Progenitor cell of endocrine pancreas (in vitro differentiated cells): Measurements from ENCODE around the gene IKZF1. TPM values are rescaled to one million over a fixed set of nuclear protein-coding genes. Genes with fewer than 3 reads are reported as not detected.

Experiments used
- DNase-seq: peaks from one replicate; pipeline ENCODE4 v3.0.0; 2021; ENCODE audit warnings: low spot score; ENCODE audit not compliant: unreplicated experiment
- H3K27ac Mint-ChIP-seq: 2 replicates; pipeline ENCODE4 v1.8.0; 2021; ENCODE audit warnings: mild to moderate bottlenecking, moderate library complexity, mixed read lengths
- H3K27me3 Mint-ChIP-seq: 2 replicates; pipeline ENCODE4 v1.8.0; 2021; ENCODE audit warnings: mixed read lengths
- H3K36me3 Mint-ChIP-seq: 2 replicates; pipeline ENCODE4 v1.8.0; 2022; ENCODE audit warnings: mixed read lengths; ENCODE audit not compliant: insufficient read depth
- H3K4me1 Mint-ChIP-seq: 2 replicates; pipeline ENCODE4 v1.8.0; 2021; ENCODE audit warnings: low read depth, mixed read lengths
- H3K4me3 Mint-ChIP-seq: 2 replicates; pipeline ENCODE4 v1.8.0; 2021; ENCODE audit warnings: low read depth, mild to moderate bottlenecking, moderate library complexity, mixed read lengths
- H3K9me3 Mint-ChIP-seq: 2 replicates; pipeline ENCODE4 v1.8.0; 2021; ENCODE audit warnings: low read depth, mixed read lengths
- total RNA-seq: library from RNA; stranded (reverse); gene quantifications from 2 replicates; pipeline ENCODE4 v1.2.1, GENCODE V29; 2021
- TF ChIP-seq, protein P1 (sequence below): fragments of 200-600 bp; sonication (generic); IDR thresholded peaks from one replicate; pipeline ENCODE4 v1.5.0; 2021; ENCODE audit warnings: antibody characterized with exemption, mild to moderate bottlenecking; ENCODE audit not compliant: unreplicated experiment

Gene IKZF1
- total RNA-seq, 1 donor from 2014 or later, result 0.36 TPM

DNA sequence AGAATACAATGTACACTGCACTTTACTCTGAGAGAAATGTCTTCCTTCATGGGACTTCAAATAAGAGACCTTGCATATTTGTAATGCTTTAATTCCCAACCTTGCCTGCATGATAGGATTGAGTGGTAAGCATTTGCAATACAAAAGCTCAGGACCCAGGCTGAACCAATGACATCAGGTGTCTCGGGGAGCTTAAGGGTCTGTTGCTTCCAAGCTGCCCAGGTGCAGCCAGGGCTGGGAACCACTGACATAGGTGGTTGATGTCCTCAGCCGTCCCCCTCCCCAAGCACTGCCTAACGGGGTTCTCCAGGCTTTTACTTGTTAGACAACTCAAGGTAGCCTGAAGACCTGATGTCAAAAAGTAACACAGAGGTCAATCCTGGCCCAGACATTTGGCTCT, 116.5 kb downstream of the IKZF1 start:
- Mint-ChIP-seq H3K27me3 (peaks cover 3% of the 10 kb centered on the region), H3K9me3 (no peaks in the 10 kb centered on the region), H3K4me3 (no peak overlapping the region), H3K4me1 (no peaks in the 10 kb centered on the region), H3K27ac (no peak overlapping the region), H3K36me3 (no peaks in the 10 kb centered on the region)
- DNase-seq, result no peak
- TF ChIP-seq, protein P1, sequence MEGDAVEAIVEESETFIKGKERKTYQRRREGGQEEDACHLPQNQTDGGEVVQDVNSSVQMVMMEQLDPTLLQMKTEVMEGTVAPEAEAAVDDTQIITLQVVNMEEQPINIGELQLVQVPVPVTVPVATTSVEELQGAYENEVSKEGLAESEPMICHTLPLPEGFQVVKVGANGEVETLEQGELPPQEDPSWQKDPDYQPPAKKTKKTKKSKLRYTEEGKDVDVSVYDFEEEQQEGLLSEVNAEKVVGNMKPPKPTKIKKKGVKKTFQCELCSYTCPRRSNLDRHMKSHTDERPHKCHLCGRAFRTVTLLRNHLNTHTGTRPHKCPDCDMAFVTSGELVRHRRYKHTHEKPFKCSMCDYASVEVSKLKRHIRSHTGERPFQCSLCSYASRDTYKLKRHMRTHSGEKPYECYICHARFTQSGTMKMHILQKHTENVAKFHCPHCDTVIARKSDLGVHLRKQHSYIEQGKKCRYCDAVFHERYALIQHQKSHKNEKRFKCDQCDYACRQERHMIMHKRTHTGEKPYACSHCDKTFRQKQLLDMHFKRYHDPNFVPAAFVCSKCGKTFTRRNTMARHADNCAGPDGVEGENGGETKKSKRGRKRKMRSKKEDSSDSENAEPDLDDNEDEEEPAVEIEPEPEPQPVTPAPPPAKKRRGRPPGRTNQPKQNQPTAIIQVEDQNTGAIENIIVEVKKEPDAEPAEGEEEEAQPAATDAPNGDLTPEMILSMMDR, result no peak

DNA sequence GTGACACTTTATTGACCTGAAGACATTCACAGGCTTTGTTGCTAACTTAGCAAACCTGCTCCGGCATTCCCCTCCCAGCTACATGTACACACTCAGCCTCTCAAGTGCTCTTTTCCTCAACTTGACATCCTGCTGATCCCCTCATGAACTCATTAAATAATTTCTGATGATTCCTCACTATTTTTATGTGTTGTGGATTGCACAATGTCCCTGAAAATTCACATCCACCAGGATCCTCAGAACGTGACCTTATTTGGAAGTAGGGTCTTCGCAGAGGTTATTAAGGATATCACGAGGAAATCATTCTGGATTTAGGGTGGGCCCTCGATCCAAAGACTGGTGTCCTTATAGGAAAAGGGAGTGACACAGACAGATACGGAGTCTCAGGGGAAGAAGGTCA, 118.3 kb downstream of the IKZF1 start:
- Mint-ChIP-seq H3K4me1 (peaks cover 7% of the 10 kb centered on the region), H3K27ac (no peak overlapping the region), H3K4me3 (no peak overlapping the region), H3K9me3 (no peaks in the 10 kb centered on the region), H3K27me3 (no peaks in the 10 kb centered on the region), H3K36me3 (no peaks in the 10 kb centered on the region)
- no peak for DNase-seq
- TF ChIP-seq, protein P1, result no peak

- TF ChIP-seq, protein P1, result no peak
- H3K36me3 Mint-ChIP-seq, result no peaks in the 10 kb centered on the region
- H3K27ac Mint-ChIP-seq, result no peak overlapping the region
- no peak for DNase-seq
- no peaks in the 10 kb centered on the region for H3K9me3 Mint-ChIP-seq
- H3K27me3 Mint-ChIP-seq, result no peaks in the 10 kb centered on the region
- H3K4me1 Mint-ChIP-seq, result peaks cover 9% of the 10 kb centered on the region
- no peak overlapping the region for H3K4me3 Mint-ChIP-seq
Observed at GRCh38 chr7:50423860-50424259, 119.3 kb downstream of the IKZF1 start.

- no peak for DNase-seq
- H3K4me3 Mint-ChIP-seq, result no peak overlapping the region
- no peaks in the 10 kb centered on the region for H3K27me3 Mint-ChIP-seq
- no peak overlapping the region for H3K27ac Mint-ChIP-seq
- H3K9me3 Mint-ChIP-seq, result no peaks in the 10 kb centered on the region
- TF ChIP-seq, protein P1, result no peak
- H3K4me1 Mint-ChIP-seq, result peaks cover 9% of the 10 kb centered on the region
- no peaks in the 10 kb centered on the region for H3K36me3 Mint-ChIP-seq
Observed at GRCh38 chr7:50425318-50425717, 120.8 kb downstream of the IKZF1 start.

GRCh38 chr7:50426280-50427045, 121.9 kb downstream of the IKZF1 start:
- TF ChIP-seq, protein P1, result no peak
- Mint-ChIP-seq H3K27ac (no peak overlapping the region), H3K4me3 (no peak overlapping the region)

More at GRCh38 chr7:50426280-50427045, 121.9 kb downstream of the IKZF1 start:
- Mint-ChIP-seq H3K9me3 (no peaks in the 10 kb centered on the region), H3K27me3 (no peaks in the 10 kb centered on the region), H3K4me1 (peaks cover 9% of the 10 kb centered on the region), H3K36me3 (no peaks in the 10 kb centered on the region)
- no peak for DNase-seq
